Right hindlimb (tissue), 1 donor: ENCODE data around the gene DCXR.
A peak's percentile ranks its signal among the peaks of the same experiment; 100 is the strongest.
"Not testable (repeated sequence)": the region's sequence is repeated elsewhere in the genome, so short reads cannot be mapped to it uniquely, and the experiment has no call there.

Source experiments
- DNase-seq: peaks from one replicate; pipeline ENCODE4 v3.0.0-alpha.2; 2018

The DCXR gene

DNA sequence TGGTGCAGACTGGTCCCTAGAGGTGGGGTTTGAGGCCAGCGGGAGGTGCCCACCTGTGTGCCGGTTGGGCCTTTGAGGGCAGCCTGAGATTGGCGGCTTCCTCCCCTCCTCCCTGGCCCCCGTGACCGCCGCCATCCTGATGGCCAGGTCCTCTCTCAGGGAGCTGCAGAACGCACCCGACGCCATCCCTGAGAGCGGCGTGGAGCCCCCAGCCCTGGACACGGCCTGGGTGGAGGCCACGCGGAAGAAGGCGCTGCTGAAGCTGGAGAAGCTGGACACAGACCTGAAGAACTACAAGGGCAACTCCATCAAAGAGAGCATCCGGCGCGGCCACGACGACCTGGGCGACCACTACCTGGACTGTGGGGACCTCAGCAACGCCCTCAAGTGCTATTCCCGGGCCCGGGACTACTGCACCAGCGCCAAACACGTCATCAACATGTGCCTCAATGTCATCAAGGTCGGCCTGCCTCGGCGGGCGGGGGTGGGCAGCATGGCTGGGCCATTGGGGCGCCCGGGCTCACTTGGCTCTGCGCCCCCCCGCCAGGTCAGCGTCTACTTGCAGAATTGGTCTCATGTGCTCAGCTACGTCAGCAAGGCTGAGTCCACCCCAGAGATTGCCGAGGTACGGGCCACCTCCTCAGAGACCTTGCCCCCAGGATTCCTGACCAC, 17.0 kb upstream of the DCXR start:
- DNase-seq, result peak; percentile 19

DNA sequence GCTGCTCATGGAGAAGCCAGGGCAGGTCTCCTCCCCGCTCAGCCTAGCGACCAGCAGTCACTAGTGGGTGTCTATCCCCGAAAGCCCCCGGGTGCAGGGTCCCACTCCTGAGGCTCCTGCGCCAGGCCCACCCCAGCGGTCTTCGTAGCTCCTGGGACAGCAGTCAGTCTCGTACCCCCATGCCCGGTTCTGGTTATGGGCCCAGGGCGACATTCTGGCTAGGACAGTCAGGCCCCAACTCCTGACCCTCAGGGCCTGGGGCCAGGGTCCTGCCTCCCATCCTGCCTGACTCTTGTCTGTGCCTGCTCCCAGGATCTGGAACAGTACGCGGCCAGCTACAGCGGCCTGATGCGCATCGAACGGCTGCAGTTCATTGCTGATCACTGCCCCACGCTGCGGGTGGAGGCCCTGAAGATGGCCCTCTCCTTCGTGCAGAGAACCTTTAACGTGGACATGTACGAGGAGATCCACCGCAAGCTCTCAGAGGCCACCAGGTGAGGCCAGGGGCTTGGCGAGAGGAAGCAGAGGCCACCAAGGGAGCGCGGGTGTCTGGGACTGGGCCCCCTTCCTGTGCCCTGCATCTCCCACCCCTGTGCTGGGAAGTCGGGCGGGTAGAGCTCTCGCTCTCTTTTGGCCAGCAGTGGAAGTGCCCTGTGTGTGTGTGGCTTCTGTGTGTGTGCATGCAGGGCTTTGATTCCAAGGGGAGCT, 16.2 kb upstream of the DCXR start:
- peak; percentile 13 for DNase-seq

DNA sequence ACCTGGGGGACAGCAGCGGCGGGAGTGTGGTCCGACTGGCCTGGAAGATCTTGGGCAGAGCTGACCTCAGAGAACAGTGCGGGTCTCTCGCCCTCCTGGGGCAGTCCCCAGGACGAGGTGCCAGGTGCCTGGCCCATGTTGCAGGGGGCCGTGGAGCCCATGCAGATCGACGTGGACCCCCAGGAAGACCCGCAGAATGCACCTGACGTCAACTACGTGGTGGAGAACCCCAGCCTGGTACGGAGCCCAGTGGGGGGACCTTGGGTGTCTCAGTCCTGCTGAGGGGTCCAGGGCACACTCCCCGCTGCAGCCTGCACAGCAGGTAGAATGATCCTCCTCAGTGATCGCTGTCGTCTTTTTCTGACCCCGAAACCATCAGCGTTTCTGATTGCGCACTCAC, 15.6 kb upstream of the DCXR start:
- DNase-seq, result peak; percentile 16

DNA sequence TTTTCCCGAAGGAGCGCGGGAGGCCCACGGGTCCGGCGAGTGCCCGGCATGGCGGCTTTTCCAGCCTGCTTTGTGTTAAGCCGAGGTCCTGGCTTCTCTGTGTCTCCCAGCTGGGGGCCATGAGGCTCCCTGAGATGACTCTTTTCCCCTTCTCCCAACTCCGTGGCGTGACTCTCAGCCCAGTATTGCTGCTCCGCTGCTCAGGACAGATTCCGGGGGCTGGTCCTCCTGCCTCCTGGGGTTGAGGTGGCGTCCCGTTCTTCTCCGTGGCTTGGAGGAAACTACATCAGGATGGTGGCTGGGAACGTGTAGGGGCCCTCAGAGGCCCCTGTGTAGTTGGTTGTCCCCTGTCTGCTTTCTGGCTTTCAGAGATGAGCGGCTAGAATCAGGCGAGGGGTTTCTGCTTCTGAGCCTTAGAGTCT, 15.2 kb upstream of the DCXR start:
- no peak for DNase-seq

DNA sequence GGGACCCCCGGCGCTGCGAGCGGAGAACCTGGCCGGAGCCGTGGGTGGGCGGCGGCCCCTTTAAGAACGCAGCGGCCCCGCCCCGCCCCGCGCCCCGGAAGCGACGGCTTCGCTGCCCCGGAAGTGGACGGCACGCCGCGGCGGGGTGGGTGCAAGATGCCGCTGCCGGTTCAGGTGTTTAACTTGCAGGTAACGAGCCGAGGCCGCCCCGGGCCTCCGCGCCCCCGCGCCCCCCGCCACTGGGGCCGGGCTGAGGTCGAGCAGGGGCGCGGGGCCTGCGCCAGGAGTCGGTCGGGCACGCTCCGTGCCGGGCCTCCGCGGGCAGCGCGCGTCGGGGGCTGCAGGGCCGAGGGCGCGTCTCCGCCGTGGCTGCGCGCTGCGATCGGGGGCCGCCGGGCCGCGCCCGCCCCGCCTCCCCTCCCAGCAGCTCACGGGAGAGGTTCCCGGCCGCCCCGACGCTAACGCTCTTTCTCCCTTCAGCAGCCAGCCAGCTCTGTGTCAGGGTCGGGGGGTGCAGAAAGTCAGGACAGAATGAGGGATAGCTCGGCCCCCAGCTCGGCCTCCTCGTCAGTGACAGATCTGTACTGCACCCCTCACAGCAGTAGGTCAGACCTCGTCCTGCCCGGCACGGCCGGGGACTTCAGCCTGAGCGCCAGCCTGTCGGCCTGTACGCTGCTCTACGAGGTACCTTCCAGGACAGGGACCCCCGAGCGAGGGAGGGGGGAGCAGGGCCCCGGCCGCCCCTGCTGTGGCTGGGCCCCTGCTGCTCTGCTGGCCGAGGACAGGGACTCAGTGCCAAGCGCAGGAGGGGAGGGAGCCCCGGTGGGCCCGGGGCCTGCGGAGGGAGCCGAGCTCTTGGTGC, 14.5 kb upstream of the DCXR start, which contains the start of the genes GPS1 and RFNG:
Gene GPS1, plus strand, starts transcription at position 123 of the 862 bp plus-strand sequence. Its CDS starts 34 bp downstream, at position 157.
Gene RFNG, minus strand, starts transcription at position 36 of the 862 bp plus-strand sequence. CDS start 45 bp downstream, outside the sequence.
- peak; percentile 83 for DNase-seq

DNA sequence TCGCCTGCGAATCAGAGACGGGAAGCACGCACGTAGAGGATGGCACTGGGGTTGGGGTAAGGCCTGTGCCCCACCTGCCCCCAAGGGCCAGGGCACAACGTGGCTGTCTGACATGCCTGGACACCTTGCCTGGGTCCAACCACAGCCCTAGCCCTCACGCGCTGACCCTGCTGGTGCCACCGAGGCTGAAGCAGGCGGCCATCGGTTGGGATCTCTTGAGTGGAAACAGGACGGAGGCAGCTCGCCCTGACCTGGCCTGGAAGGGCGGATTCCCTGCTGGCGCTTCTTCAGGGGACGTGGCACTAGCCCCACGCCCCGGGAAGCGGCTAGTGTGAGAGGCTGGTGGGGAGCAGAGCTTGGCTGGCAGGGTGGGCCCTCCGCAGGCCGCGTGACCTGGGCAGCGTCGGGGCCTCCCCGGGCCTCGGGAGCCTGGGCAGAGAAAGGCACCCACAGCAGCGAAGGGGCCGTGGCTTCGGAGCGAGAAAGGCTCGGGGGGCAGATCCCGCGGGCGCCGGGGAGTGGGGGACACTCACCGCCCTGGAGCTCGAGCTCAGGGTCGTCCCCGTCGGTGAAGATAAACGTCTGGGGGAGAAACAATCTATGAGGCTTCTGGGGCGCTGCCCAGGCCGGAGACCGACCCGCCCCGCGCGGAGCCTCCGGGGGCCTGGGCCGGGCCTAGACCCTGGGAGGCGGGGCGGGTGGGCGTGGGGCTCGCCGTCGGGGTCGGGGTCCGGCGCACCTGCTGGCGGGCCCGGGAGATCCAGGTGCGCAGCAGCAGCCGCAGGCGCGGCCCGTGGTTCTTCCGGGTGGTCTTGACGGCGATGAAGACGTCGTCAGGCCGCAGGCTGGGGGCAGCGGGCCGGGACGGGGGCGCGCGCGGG, 13.5 kb upstream of the DCXR start:
- DNase-seq, result peak; percentile 38

DNA sequence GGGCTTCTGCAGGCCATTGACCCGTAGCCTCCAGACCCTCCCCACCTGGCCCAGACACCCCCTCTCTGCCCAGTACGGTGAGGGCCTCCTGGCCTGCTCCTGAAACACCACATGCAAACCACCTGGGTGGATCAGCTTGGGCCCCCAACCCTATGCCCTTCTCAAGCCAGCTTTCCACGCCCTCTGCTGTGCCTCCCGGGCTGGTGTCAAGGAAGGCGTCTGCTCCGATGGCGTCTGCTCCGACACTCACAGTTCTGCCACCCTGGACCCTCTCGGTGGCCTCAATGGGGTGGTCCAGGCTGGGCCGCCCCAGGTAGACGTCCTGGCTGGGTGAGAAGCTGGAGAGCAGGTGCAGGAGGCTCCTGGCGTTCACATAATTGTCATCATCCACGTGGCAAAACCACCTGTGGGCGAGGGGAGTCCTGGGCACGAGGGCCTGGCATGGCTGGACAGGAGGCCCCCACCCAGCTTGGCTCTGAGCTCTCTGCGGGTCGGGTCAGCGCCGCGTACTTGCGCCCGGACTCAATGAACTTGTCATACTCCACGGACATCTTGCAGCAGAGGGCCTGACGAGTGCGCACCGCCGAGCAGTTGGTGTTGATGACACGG, 12.8 kb upstream of the DCXR start:
- peak; percentile 14 for DNase-seq

DNA sequence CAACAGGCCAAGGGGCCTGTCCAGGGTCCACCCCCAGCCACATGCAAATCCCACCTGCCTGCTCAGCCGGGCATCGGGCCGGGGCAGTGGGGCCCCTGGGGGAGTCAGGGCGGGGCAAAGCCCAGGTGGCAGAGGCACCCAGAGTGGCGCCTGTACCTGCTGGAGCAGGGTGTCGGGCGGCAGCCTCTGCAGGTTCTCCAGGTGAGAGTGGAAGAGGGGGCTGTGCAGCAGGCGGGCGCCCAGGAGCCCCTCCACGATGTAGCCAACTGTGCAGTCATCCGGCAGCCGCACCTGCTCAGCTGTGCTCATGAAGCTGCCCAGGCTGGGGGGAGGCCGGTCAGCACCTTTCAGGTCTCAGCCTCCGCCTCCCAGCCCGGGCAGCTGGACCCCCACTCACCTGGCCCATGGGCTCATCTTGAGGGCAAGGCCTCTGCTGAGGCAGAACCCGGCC, 12.0 kb upstream of the DCXR start:
- no peak for DNase-seq

DNA sequence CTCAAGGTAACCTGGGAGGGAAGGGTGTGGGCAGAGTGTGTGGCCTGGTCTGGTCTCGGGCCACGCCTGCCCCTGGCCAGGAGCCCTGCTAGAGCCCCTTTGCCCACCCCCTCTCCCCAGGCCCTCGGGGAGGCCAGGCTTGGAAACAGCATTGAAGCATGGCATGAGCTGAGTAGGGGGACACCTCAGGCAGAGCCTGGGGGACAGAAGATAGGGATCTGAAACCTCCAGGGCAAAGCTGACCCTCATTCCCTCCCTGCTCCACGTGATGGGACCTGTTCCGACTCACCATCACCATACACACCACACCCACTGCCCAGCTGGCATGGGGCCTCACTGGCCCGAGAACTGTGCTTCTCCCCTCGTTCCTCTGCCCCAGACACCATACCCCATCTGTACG, 11.6 kb upstream of the DCXR start:
- DNase-seq, result no peak

DNA sequence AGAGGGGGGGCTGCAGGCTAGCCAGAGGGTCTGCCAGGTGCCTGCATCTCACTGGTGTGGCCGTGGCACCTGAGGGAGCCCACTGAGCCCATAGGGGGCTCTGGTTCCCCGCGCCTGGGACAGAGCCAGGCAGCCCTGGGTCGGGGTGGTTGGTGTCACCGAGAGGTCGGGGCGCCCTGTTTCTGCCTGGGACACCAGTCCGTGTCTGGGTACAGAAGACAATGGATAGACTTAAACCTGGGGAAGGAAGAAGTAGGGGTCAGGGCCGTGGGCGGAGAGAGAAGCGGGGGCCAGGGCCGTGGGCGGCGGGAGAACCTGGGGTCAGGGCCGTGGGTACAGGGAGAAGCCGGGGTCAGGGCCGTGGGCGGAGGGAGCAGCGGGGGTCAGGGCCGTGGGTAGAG, 11.1 kb upstream of the DCXR start:
- no peak for DNase-seq

DNA sequence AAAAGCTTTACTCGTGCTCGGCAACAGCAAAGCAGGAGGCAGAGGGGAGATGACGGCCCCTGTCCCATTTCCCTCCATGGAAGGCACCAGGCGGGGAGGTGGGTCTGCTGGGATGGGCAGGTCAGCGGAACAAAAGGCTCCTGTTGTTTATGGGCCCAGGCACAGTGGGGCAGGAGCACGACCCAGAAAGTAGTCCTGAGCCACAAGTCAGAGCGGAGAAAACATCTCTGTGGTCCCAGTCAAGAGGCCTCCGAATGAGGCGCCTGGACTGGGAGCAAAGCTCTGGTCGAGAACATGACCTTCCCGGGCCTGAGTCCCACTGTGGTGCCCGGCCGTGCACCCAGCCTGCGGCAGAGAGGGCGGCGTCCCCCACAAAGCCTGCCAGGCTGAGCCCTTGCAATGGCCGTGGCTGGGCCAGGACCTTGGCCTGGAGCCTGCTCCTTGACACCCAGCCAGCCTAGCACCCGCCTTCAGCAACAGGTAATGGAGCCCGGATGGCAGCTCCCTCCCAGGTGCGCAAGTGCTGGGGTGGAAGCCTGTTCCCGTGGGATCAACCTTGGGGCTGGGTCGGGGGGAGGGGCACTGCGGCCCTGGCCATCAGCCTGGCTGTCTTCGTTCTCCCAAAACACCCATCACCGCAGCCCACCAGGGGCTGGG, 10.5 kb upstream of the DCXR start:
- no peak for DNase-seq

DNA sequence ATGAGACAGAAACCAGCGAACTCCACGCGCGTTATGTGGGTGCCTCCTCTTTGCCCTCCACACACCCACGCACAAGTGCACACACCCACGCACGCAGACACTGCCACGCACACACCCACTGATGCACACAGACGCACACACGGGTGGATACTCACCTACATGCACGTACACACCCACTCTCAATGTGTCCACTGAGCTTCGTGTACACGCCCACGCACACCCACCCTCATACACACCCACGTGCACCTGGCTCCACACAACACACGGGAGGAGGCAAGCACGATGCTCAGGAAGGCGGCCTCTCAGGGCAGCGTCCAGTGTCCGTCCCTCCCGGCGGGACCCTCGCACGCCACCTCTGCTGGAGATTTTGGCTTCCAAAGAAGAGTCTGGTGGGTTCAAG, 9.9 kb upstream of the DCXR start:
- no peak for DNase-seq

DNA sequence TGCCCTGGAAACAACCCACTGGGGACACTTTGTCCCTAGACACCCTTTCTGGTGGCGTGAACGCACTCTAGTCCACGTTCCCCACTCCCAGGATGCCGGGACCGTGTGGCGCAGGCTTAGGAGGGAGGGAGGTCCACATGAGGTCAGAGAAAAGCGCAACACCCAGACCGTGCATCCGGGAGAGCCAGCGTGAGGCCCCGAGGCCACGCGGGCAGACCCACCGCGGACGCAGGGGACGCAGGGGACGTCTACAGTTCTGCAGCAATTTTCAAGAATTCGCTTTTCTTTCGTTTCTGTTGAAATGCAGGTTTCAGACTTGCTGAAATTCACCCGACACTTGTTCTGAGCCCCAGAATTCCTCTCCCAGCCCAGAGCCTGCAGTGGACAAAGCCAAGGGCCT, 9.4 kb upstream of the DCXR start:
- DNase-seq, result no peak

DNA sequence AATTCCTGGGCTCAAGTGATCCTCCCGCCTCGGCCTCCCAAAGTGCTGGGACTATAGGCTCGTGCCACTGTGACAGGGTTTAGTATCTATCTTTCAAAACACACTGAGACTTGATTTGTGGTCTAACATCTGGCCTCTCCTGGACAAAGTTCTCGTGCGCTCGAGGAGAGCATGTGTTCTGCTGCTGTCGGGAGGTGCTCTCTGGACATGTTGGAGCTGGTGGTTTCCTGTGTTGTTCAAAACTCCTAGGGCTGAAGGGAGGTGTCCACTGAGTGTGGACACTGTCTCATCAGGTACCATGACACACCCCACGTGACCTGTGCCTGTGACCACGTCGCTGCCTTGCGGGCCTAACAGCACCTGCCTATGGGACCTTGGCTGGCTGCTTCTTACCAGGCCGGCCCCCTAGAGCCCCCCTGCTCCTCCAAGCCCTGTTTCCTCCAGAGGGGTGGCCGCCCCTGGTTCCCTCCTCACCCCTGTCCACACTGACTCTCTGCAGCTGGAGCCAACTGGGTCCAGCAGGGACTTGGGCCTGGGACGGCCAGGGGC, 8.5 kb upstream of the DCXR start:
- DNase-seq, result no peak

DNA sequence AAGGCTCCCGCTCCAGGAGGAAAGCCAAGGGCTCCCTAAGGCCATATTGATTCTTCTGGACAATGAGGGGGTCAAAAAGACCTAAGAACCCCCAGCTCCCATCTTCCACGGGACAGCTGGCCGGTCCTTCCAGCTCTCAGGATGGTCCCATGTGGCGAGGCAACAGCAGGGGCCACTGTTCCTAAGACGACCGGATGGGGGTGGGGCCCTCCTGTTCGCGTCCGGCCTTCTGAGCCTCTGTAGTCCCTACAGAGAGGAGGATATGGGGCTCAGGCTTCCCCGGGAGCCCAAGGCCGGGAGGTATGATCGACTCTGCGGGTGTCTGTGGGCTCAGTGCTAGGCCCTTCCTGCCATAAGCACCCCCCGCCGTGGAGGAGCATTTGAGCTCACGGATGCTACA, 6.0 kb upstream of the DCXR start:
- DNase-seq, result no peak

DNA sequence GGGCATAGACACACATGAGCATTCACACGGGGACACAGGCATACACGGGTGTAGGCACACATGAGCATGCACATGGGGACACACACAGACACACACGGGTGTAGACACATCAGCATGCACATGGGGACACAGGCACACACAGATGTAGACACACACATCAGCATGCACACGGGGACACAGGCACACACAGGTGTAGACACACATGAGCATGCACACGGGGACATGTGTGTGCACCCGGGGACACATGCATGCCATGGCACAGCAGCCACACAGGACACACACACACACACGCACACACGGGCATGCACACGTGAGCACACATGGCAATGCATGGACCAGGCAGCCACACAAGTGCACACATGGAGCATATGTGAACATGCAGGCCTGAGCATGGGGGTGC, 5.2 kb upstream of the DCXR start:
- DNase-seq, result no peak

DNA sequence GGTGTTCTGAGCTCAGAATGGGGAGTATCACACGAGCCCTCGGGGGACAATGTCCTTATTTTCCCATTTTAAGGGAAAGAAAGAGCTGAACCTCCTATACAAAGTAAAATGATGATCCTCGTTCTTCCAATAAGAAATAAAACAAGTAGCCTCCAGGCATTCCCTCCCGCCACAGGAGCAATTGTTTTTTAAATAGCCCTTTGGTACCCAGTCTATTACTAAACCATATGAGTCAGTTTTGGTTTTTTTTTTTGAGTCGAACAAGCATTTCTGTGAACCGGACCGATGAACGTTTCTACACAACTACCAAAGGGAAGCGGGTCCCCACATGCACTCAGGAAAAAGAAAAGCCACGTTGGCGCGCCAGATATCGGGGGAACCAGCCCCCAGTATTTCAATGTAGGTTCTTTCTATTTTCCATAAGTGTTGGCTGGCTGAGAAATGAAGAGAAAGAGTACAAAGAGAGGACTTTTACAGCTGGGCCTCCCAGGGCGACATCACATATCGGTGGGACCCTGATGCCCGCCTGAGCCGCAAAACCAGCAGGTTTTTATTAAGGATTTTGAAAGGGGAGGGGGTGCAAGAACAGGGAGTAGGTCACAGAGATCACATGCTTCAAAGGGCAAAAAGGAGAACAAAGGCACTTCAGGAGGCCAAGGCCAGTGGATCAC, 3.8 kb upstream of the DCXR start:
- no peak for DNase-seq

DNA sequence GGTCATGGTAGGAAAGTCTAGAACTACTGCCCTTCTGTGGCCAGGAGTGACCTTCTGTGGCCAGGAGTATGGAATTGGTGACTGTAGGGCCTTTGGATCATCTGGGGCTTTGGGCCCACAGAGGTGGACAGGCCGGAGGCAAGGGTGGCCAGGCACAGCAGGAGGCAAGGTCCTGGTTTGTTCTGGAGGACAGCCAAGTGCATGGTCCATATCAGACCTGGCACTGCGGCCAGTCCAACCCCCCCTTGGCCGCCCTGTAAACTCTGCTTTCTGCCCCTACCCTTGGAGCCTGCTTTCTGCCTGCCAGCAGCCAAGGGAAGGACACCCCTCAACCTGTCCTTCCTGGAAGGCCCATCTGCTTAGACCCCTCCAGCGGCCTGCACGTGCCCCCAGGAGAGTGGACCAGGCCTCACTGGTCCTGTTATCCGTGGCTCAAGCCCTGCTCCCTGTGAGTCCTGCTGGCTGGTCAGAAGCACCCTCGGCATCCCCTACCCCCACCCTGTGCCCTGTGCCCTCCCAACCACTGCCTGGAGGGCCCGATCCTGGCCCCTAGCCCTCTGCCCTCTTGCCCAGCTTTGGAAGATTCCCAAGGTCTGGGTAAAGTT, 2.3 kb upstream of the DCXR start:
- DNase-seq, result no peak

DNA sequence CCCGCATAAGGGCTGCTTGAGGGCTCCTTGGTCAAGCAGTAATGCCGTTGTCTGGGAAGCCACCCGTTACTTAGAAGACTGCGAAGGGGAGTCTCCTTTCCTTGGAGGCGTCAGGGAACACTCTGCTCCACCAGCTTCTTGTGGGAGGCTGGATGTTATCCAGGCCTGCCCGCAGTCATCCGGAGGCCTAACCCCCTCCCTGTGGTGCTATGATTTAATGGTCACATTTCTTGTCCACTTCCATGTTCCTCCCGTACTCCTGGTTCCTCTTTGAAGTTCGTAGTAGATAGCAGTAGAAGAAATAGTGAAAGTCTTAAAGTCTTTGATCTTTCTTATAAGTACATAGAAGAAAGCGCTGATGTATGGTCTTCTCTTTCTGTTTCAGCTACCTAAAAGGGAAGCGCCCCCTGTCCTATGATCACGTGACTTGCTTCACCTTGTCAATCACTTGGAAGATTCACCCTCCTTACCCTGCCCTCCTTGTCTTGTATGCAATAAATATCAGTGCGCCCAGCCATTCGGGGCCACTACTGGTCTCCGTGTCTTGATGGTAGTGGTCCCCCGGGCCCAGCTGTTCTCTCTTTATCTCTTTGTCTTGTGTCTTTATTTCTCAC, 1.4 kb upstream of the DCXR start:
- not testable (repeated sequence) for DNase-seq

DNA sequence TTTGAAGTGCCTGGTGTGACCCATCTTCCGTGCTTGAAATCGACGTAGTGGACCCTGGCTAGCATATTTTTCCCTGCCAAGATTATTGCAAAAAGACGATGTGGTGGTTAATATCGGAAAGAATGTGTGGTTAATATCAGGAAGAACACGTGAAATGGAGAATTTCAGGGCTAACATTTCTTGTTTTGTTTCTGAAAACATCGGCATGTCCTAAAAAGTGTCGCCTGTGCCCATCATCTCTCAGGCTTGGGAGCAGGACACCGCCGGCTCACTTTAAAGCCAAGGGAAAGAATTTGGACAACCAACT, 345 bp upstream of the DCXR start:
- no peak for DNase-seq
